Measurements from ENCODE around the gene LGI2. TPM values are rescaled to one million over a fixed set of nuclear protein-coding genes. Genes with fewer than 3 reads are reported as not detected.

Gene LGI2
- total RNA-seq, 1 donor from 2014 or later = 4.3 TPM

- Mint-ChIP-seq H3K27ac (ENCODE audit: unreplicated experiment) (no peak overlapping the region), H3K9me3 (peaks cover 4% of the 10 kb centered on the region), H3K4me1 (peaks cover 9% of the 10 kb centered on the region), H3K27me3 (ENCODE audit: low read depth) (no peaks in the 10 kb centered on the region), H3K36me3 (ENCODE audit: low read depth) (peaks cover 2% of the 10 kb centered on the region), H3K4me3 (no peak overlapping the region)
- TF ChIP-seq, protein P1, sequence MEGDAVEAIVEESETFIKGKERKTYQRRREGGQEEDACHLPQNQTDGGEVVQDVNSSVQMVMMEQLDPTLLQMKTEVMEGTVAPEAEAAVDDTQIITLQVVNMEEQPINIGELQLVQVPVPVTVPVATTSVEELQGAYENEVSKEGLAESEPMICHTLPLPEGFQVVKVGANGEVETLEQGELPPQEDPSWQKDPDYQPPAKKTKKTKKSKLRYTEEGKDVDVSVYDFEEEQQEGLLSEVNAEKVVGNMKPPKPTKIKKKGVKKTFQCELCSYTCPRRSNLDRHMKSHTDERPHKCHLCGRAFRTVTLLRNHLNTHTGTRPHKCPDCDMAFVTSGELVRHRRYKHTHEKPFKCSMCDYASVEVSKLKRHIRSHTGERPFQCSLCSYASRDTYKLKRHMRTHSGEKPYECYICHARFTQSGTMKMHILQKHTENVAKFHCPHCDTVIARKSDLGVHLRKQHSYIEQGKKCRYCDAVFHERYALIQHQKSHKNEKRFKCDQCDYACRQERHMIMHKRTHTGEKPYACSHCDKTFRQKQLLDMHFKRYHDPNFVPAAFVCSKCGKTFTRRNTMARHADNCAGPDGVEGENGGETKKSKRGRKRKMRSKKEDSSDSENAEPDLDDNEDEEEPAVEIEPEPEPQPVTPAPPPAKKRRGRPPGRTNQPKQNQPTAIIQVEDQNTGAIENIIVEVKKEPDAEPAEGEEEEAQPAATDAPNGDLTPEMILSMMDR (conservative IDR thresholded peaks at IDR 0.05) = no peak
- no peak for DNase-seq (ENCODE audit: low read depth, low spot score)
These were observed 61.3 kb downstream of the LGI2 start for GRCh38 chr4:24969486-24969885.

GRCh38 chr4:24968992-24969391 is 61.8 kb downstream of the LGI2 start:
- Mint-ChIP-seq H3K36me3 (ENCODE audit: low read depth) (peaks cover 4% of the 10 kb centered on the region), H3K27ac (ENCODE audit: unreplicated experiment) (no peak overlapping the region), H3K9me3 (peaks cover 6% of the 10 kb centered on the region), H3K27me3 (ENCODE audit: low read depth) (no peaks in the 10 kb centered on the region), H3K4me1 (peaks cover 9% of the 10 kb centered on the region), H3K4me3 (no peak overlapping the region)
- no peak for DNase-seq (ENCODE audit: low read depth, low spot score)
- TF ChIP-seq, protein P1 (conservative IDR thresholded peaks at IDR 0.05) = no peak

DNA sequence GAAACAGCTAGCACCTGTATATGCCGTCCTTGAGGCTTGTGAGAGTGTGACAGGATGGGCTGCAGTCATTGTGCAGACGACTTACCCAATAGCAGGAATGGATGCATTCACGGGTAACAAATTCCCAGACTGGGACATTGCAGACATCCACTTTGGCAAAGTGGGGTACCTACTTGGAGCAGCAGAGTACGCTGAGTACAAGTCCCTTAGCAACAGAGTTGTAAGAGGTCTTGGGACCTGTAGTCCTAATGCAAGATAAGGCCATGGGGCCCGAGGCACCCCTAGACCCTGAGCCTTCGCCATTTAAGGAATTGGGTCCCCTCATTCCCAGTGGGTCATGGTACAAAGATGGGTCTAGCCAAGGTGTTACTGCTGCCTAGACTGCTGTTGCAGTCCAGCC is 62.5 kb downstream of the LGI2 start:
- Mint-ChIP-seq H3K27ac (ENCODE audit: unreplicated experiment) (no peak overlapping the region), H3K36me3 (ENCODE audit: low read depth) (peaks cover 4% of the 10 kb centered on the region), H3K27me3 (ENCODE audit: low read depth) (no peaks in the 10 kb centered on the region), H3K4me1 (peaks cover 3% of the 10 kb centered on the region), H3K4me3 (no peak overlapping the region), H3K9me3 (peaks cover 6% of the 10 kb centered on the region)
- TF ChIP-seq, protein P1 (conservative IDR thresholded peaks at IDR 0.05) = no peak
- no peak for DNase-seq (ENCODE audit: low read depth, low spot score)

DNA sequence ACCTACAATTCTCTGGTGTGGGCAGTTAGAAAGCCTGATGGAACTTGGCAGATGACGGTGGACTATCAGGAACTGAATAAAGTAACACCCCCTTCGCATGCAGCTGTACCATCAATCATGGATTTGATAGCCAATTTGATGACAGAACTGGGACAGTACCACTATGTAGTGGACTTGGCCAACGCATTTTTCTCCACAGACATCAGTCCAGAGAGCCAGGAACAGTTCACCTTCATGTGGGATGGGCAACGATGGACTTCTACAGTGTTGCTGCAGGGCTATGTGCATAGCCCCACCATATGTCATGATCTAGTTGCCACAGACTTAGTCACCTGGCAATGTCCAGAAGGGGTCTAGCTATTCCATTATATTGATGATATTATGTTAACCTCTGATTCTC is 63.4 kb downstream of the LGI2 start:
- Mint-ChIP-seq H3K9me3 (peaks cover 6% of the 10 kb centered on the region), H3K36me3 (ENCODE audit: low read depth) (peaks cover 4% of the 10 kb centered on the region), H3K27ac (ENCODE audit: unreplicated experiment) (no peak overlapping the region), H3K4me3 (no peak overlapping the region), H3K4me1 (no peaks in the 10 kb centered on the region), H3K27me3 (ENCODE audit: low read depth) (no peaks in the 10 kb centered on the region)
- no peak for DNase-seq (ENCODE audit: low read depth, low spot score)
- TF ChIP-seq, protein P1 (conservative IDR thresholded peaks at IDR 0.05) = no peak

DNA sequence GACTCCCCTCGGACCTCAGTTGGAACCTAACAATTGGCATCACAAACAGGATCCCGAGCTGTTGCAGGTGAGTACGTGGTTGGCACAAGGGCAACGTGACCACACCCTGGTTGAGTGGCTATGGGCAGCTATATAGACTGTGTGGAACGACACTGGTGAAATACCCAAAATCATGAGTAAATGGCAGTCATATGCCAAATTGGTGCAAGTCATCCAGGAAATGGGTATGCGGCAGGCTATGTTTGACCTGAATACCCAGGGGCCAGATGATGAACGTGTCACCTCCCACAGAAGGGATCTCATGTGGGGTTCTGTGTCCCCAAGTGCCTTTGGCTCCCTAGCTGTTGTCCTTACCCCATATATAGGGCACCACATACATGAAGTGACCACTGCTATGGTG is 64.7 kb downstream of the LGI2 start:
- Mint-ChIP-seq H3K27ac (ENCODE audit: unreplicated experiment) (no peak overlapping the region), H3K27me3 (ENCODE audit: low read depth) (no peaks in the 10 kb centered on the region), H3K4me1 (no peaks in the 10 kb centered on the region), H3K4me3 (no peak overlapping the region), H3K9me3 (peaks cover 6% of the 10 kb centered on the region), H3K36me3 (ENCODE audit: low read depth) (peaks cover 4% of the 10 kb centered on the region)
- TF ChIP-seq, protein P1 (conservative IDR thresholded peaks at IDR 0.05) = no peak
- DNase-seq (ENCODE audit: low read depth, low spot score) = no peak

- peaks cover 4% of the 10 kb centered on the region for H3K36me3 Mint-ChIP-seq (ENCODE audit: low read depth)
- no peak overlapping the region for H3K4me3 Mint-ChIP-seq
- no peaks in the 10 kb centered on the region for H3K27me3 Mint-ChIP-seq (ENCODE audit: low read depth)
- peaks cover 6% of the 10 kb centered on the region for H3K9me3 Mint-ChIP-seq
- TF ChIP-seq, protein P1 (conservative IDR thresholded peaks at IDR 0.05) = no peak
- H3K27ac Mint-ChIP-seq (ENCODE audit: unreplicated experiment) = no peak overlapping the region
- DNase-seq (ENCODE audit: low read depth, low spot score) = no peak
- no peaks in the 10 kb centered on the region for H3K4me1 Mint-ChIP-seq
These were observed 65.1 kb downstream of the LGI2 start for GRCh38 chr4:24965627-24966026.

Measured in neural crest cell (in vitro differentiated cells).